Inferior parietal cortex (tissue), 1 donor: ENCODE measurements around the gene TTYH2.

Experiments
- DNase-seq: peaks from one replicate; pipeline ENCODE4 v3.0.0-alpha.2; 2016; ENCODE audit errors: extremely low spot score

The TTYH2 gene

DNA sequence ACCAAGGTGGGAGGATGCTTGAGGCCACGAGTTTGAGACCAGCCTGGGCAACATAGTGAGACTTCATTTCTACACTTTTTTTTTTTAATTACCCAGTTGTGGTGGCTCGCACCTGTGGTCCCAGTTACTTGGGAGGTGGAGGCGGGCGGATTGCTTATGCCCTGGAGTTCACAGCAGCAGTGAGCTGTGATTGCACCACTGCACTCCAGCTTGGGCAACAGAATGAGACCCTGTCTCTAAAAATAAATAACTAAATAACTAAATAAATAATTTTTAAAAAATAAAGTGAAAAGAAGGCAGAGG is 70.0 kb downstream of the TTYH2 start:
- DNase-seq, result no peak

- no peak for DNase-seq
Measured at GRCh38 chr17:74287031-74287602, 73.7 kb downstream of the TTYH2 start.

GRCh38 chr17:74288785-74289184 is 75.4 kb downstream of the TTYH2 start:
- no peak for DNase-seq

GRCh38 chr17:74289688-74290087 is 76.3 kb downstream of the TTYH2 start:
- no peak for DNase-seq

DNA sequence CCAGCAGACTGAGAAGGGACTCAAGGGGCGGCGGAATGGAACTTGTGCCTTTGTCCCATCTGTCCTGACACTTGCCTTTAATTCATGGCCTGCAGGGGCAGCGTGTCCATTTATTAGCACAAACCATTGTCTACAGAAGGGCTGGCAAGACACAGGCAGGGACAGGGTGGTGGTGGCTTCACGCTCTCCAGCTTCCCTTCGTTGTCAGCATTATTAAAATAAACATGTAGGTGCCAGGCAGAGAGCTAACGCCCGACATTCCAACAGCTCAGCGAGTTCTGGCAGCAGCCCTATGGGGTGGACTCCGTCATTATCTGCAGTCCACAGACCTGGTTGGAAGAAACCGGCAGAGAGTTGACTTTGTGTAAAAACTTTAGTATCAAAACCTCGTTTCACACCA is 77.0 kb downstream of the TTYH2 start:
- no peak for DNase-seq

- DNase-seq, result no peak
Measured at GRCh38 chr17:74292495-74292894, 79.1 kb downstream of the TTYH2 start.

GRCh38 chr17:74295625-74296547 is 82.5 kb downstream of the TTYH2 start:
- DNase-seq, result no peak

DNA sequence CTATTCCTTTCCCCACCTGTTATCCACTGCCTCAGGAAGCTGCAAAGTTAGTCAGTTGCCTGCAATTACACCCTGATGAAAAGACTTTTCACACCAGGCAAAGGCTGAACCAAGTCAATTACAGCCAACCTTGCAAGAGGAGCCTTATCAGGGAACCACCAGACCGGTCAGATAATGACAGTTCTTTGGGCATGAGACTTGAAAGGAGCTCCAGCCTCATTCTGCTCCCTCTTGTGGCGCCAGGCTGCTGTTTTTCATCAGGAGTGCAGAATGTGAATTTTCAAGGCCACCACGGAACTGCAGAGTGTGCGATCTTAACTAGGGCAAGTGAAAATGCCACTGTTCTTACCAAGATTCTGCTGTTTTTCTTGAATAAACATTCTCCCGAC is 83.2 kb downstream of the TTYH2 start:
- DNase-seq, result peak; percentile 85

- no peak for DNase-seq
Measured at GRCh38 chr17:74297941-74298340, 84.6 kb downstream of the TTYH2 start.

GRCh38 chr17:74298778-74299177 is 85.4 kb downstream of the TTYH2 start:
- no peak for DNase-seq

DNA sequence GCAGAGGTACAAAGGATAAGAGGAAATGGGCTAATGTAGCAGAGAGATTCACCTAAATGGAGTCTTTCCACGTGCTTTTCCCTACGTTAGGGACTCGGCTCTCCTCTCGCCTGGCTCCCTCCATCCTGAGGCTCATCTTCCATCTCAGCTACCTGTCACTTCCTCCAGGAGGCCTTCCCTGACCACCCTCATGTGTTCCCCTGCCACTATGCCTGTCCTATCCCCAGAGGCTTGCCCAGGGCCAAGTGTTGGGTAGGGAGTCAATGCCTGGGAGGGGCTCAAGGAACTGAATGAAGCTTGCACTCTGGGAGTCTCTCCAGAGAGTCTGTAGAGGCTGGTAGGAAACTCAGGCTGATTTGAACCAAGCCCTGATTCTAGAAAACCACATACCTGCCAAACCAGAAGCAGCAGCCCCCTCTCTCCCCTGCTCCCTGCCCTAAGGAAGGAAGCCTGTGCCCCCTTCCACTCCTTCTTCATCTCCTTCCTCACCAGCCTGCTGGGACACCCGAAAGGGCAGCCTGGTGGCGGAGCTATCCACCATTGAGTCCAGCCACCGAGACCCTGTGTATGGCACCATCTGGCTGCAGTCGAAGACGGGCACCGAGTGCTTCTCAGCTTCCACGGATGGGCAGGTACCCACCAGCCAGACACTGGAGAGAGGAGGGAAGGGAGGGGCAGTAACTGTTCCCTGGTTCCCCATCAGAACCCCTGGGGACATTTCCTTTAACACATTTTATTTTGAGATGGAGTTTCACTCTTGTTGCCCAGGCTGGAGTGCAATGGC is 86.0 kb downstream of the TTYH2 start:
- no peak for DNase-seq

DNA sequence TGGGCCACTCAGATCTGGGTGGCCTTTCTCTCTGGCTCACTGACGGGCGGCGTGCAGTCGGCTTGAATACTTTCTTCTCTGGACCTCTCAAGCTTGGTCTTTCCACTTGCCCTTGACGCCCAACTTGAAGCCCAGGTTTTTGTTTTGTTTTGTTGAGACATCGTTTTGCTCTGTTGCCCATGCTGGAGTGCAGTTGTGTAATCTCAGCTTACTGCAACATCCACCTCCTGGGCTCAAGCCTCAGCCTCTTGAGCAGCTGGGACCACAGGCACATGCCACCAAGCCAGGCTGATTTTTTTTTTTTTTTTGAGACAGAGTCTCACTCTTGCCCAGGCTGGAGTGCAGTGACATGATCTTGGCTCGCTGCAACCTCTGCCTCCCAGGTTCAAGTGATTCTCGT is 89.9 kb downstream of the TTYH2 start:
- DNase-seq, result no peak

- DNase-seq, result no peak
Measured at GRCh38 chr17:74304184-74304583, 90.8 kb downstream of the TTYH2 start.

GRCh38 chr17:74305865-74306654 is 92.7 kb downstream of the TTYH2 start:
- peak; percentile 50 for DNase-seq

DNA sequence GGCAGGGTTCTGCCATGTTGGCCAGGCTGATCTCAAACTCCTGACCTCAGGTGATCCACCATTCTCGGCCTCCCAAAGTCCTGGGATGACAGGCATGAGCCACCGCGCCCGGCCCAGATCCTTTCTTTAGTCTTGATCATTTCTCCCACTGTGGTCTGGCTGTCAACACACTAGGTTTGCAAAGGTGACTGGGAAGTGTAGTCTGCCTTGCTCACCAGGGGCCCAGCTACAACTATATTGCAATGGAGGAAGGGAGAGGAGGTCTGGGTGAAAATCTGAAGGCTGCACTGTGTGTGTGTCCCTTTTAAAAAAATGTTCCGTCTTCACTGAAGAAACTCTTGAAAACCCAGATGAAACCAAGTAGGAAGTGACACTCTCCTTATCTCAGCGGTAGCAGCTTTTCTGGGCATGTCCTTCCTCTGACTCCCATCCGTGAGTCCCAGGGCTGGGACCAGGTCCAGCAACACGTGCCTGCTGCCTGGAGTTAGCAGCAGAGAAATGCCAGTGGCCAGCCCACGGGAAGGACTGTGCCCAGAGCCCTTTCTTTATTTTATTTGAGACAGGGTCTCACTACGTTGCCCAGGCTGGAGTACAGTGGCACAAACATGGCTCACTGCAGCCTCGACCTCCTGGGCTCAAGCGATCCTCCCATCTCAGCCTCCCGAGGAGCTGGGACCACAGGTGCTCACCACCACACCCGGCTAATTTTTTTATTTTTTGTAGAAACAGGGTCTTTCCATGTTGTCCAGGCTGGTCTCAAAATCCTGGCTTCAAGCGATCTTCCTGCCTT is 94.8 kb downstream of the TTYH2 start:
- DNase-seq, result no peak

DNA sequence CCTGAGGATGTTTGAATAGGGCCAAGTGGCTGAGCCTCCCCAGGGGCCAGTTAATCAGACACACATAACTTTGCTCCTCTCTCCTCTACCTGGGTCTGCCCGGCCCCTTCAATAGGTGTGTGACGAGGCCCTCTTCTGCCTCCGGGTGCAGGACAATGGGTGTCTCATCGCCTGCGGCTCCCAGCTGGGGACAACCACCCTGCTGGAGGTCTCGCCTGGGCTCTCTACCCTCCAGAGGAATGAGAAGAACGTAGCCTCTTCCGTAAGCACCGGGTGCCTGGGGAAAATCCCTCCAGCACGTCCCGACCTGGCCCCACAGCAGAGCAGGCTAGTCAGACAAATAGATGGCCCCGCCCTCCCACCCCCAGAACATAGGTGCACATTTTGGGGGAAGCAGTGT is 96.5 kb downstream of the TTYH2 start:
- no peak for DNase-seq
